ENCODE data around the gene PPP2R5E. TPM values are rescaled to one million over a fixed set of nuclear protein-coding genes. Genes with fewer than 3 reads are reported as not detected.

Gene PPP2R5E
- total and polyA plus RNA-seq, 2 of the 8 experiments (the other 6 are each of a cell fraction or from before 2014, with no cell fraction given) = 6.8 to 64.6 TPM

DNA sequence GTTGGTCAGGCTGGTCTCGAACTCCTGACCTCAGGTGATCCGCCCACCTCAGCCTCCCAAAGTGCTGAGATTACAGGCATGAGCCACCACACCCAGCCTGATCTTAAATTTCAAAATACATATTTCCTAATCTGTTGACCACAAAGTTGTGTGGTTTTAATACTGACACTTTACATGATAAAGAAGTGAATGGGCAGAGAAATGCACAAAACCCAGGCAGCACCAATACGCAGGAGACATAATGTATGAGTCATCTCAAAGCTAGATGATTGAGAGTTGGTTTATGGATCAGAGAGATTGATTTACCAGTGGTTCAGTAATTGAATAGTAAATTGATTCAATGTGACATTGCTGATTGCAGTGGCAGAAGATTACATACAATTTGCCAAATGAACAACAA lies 19.2 kb upstream of the PPP2R5E start (continued):
- TF ChIP-seq, protein P1, sequence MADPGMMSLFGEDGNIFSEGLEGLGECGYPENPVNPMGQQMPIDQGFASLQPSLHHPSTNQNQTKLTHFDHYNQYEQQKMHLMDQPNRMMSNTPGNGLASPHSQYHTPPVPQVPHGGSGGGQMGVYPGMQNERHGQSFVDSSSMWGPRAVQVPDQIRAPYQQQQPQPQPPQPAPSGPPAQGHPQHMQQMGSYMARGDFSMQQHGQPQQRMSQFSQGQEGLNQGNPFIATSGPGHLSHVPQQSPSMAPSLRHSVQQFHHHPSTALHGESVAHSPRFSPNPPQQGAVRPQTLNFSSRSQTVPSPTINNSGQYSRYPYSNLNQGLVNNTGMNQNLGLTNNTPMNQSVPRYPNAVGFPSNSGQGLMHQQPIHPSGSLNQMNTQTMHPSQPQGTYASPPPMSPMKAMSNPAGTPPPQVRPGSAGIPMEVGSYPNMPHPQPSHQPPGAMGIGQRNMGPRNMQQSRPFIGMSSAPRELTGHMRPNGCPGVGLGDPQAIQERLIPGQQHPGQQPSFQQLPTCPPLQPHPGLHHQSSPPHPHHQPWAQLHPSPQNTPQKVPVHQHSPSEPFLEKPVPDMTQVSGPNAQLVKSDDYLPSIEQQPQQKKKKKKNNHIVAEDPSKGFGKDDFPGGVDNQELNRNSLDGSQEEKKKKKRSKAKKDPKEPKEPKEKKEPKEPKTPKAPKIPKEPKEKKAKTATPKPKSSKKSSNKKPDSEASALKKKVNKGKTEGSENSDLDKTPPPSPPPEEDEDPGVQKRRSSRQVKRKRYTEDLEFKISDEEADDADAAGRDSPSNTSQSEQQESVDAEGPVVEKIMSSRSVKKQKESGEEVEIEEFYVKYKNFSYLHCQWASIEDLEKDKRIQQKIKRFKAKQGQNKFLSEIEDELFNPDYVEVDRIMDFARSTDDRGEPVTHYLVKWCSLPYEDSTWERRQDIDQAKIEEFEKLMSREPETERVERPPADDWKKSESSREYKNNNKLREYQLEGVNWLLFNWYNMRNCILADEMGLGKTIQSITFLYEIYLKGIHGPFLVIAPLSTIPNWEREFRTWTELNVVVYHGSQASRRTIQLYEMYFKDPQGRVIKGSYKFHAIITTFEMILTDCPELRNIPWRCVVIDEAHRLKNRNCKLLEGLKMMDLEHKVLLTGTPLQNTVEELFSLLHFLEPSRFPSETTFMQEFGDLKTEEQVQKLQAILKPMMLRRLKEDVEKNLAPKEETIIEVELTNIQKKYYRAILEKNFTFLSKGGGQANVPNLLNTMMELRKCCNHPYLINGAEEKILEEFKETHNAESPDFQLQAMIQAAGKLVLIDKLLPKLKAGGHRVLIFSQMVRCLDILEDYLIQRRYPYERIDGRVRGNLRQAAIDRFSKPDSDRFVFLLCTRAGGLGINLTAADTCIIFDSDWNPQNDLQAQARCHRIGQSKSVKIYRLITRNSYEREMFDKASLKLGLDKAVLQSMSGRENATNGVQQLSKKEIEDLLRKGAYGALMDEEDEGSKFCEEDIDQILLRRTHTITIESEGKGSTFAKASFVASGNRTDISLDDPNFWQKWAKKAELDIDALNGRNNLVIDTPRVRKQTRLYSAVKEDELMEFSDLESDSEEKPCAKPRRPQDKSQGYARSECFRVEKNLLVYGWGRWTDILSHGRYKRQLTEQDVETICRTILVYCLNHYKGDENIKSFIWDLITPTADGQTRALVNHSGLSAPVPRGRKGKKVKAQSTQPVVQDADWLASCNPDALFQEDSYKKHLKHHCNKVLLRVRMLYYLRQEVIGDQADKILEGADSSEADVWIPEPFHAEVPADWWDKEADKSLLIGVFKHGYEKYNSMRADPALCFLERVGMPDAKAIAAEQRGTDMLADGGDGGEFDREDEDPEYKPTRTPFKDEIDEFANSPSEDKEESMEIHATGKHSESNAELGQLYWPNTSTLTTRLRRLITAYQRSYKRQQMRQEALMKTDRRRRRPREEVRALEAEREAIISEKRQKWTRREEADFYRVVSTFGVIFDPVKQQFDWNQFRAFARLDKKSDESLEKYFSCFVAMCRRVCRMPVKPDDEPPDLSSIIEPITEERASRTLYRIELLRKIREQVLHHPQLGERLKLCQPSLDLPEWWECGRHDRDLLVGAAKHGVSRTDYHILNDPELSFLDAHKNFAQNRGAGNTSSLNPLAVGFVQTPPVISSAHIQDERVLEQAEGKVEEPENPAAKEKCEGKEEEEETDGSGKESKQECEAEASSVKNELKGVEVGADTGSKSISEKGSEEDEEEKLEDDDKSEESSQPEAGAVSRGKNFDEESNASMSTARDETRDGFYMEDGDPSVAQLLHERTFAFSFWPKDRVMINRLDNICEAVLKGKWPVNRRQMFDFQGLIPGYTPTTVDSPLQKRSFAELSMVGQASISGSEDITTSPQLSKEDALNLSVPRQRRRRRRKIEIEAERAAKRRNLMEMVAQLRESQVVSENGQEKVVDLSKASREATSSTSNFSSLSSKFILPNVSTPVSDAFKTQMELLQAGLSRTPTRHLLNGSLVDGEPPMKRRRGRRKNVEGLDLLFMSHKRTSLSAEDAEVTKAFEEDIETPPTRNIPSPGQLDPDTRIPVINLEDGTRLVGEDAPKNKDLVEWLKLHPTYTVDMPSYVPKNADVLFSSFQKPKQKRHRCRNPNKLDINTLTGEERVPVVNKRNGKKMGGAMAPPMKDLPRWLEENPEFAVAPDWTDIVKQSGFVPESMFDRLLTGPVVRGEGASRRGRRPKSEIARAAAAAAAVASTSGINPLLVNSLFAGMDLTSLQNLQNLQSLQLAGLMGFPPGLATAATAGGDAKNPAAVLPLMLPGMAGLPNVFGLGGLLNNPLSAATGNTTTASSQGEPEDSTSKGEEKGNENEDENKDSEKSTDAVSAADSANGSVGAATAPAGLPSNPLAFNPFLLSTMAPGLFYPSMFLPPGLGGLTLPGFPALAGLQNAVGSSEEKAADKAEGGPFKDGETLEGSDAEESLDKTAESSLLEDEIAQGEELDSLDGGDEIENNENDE (IDR thresholded peaks at IDR 0.05; ENCODE audit: insufficient replicate concordance, low read length) = no peak
- TF ChIP-seq BACH1 (IDR thresholded peaks at IDR 0.05; ENCODE audit: low read length) = no peak

Data from H1 (cell line).